AG09309 (cell line): Measurements from ENCODE around the gene HUS1.
A peak's percentile ranks its signal among the peaks of the same experiment; 100 is the strongest.
"Not testable (repeated sequence)": the region's sequence is repeated elsewhere in the genome, so short reads cannot be mapped to it uniquely, and the experiment has no call there.

Experiments used
- DNase-seq: peaks from one replicate; pipeline ENCODE4 v3.0.0-alpha.2; 2010; ENCODE audit warnings: low read depth
- H3K4me3 ChIP-seq: 2 replicates; pipeline ENCODE4 v1.5.1; 2011; ENCODE audit warnings: mild to moderate bottlenecking, low read depth, low read length, moderate library complexity; ENCODE audit not compliant: control insufficient read depth
- TF ChIP-seq, protein P1 (sequence below): IDR thresholded peaks from 2 replicates; pipeline ENCODE4 v1.5.1; 2011; ENCODE audit warnings: mild to moderate bottlenecking, low read depth, low read length, inconsistent platforms; ENCODE audit not compliant: insufficient read depth, control insufficient read depth; ENCODE audit errors: missing control alignments

Gene HUS1

DNA sequence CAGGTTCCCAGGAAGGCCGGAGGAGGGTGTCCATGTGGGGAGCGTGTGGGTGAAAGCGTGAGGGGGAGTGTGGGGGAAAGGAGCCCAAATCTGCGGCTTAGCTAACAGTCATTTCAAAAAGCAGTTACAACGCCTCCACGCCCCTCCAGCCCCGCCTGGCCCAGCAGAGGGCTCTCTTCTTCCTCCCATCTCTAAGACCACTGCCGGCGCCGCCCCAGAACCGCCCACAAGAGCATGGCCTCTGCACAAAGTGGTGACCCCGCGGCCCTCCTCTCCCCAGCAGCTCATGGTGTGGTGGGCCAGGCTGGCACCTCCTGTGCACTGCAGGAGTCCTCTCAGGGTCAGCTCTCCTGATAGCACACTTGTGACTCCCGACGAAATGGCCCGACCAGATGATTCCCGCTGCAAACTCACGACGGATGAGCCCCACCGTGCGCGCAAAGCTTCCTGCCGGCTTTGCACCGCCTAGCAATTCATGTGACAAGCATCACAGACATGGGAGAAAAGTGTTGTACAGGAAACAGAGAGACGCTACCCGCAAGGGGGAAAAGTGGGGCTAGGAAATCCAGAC lies 12.4 kb upstream of the HUS1 start:
- DNase-seq, result no peak
- H3K4me3 ChIP-seq, result peak overlapping the region; percentile 55
- TF ChIP-seq, protein P1, sequence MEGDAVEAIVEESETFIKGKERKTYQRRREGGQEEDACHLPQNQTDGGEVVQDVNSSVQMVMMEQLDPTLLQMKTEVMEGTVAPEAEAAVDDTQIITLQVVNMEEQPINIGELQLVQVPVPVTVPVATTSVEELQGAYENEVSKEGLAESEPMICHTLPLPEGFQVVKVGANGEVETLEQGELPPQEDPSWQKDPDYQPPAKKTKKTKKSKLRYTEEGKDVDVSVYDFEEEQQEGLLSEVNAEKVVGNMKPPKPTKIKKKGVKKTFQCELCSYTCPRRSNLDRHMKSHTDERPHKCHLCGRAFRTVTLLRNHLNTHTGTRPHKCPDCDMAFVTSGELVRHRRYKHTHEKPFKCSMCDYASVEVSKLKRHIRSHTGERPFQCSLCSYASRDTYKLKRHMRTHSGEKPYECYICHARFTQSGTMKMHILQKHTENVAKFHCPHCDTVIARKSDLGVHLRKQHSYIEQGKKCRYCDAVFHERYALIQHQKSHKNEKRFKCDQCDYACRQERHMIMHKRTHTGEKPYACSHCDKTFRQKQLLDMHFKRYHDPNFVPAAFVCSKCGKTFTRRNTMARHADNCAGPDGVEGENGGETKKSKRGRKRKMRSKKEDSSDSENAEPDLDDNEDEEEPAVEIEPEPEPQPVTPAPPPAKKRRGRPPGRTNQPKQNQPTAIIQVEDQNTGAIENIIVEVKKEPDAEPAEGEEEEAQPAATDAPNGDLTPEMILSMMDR, result peak; percentile 81

DNA sequence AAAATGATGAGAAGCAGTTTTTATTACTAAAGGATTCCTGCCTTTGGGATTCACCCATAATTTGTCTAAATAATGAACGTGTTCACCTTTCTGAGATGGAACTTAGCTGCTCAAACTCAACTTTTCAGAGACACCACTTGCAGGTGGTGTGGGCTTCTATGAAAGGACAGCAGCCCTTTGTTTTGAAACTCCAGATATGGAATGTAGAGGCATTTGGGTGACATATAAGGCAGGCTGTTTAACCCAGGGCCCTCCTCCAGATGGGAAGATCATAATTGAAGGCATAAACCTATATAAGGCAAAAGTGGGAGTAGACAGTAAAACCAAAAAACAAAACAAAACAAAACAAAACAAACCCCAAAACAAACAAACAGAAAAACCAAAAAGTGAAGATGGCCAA lies 11.9 kb upstream of the HUS1 start:
- no peak overlapping the region for H3K4me3 ChIP-seq
- no peak for DNase-seq
- TF ChIP-seq, protein P1, result no peak

DNA sequence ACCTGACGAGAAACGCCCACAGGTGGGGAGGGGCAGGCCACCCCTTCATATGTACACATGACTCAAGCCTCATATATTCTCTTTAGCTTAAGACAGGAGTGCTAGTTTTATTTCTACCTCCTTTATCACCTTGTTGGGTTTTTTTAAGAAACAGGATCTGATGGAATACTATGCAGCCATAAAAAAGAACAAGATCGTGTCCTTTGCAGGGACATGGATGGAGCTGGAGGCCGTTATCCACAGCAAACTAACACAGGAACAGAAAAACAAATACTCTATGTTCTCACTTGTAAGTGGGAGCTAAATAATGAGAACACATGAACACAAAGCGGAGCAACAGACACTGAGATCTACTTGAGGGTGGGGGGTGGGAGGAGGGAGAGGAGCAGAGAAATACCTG lies 11.2 kb upstream of the HUS1 start:
- TF ChIP-seq, protein P1, result no peak
- DNase-seq, result no peak
- no peak overlapping the region for H3K4me3 ChIP-seq

DNA sequence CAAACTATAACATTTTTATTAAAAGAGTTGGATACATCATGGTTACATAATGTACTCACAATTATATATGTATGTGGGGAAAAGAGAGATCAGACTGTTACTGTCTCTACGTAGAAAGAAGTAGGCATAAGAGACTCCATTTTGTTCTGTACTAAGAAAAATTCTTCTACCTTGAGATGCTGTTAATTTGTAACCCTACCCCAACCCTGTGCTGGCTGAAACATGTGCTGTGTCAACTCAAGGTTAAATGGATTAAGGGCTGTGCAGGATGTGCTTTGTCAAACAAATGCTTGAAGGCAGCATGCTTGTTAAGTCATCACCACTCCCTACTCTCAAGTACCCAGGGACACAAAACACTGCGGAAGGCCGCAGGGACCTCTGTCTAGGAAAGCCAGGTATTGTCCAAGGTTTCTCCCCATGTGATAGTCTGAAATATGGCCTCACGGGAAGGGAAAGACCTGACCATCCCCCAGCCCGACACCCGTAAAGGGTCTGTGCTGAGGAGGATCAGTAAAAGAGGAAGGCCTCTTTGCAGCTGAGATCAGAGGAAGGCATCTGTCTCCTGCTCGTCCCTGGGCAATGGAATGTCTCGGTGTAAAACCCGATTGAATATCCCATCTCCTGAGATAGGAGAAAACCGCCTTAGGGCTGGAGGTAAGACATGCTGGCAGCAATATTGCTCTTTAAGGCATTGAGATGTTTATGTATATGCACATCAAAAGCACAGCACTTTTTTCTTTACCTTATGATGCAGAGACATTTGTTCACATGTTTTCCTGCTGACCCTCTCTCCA lies 10.4 kb upstream of the HUS1 start:
- H3K4me3 ChIP-seq, DNase-seq: not testable (repeated sequence)

GRCh38 chr7:47988496-47989386 lies 9.3 kb upstream of the HUS1 start:
- H3K4me3 ChIP-seq, result no peak overlapping the region
- TF ChIP-seq, protein P1, result peak; percentile 52
- no peak for DNase-seq

DNA sequence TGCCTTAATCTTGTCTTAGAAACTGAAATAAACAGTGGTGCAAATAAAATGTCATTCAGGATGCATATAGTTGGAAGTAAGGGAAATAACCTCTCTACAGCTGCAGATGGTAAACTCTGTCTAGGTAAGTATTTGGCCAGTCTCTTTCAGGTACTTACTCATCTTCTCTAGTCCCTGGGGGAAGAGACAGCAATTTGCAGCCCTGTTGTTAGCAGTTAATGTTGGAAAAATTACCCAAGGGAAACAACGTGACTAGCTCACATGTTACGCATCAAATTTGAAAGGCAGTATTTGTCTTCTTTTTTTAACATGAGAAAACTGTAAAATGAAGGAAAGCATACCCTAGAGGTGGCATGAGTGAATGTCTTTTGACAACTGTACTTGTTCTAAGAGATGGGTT lies 3.2 kb upstream of the HUS1 start:
- TF ChIP-seq, protein P1, result no peak
- H3K4me3 ChIP-seq, result no peak overlapping the region
- no peak for DNase-seq

GRCh38 chr7:47980648-47981047 lies 1.2 kb upstream of the HUS1 start:
- H3K4me3 ChIP-seq, DNase-seq: not testable (repeated sequence)
